ENCODE data around the gene FURIN. TPM values are rescaled to one million over a fixed set of nuclear protein-coding genes. Genes with fewer than 3 reads are reported as not detected.

FURIN gene
- total RNA-seq, 5 donors from 2014 or later (not counting 1 experiment from before 2014, with no cell fraction given), result 52.8 to 74.0 (median 61.4) TPM

- Mint-ChIP-seq H3K27ac (peak overlapping the region; percentile 90), H3K27me3 (no peaks in the 10 kb centered on the region)
Measured at GRCh38 chr15:90901175-90902039, 33.0 kb downstream of the FURIN start.

GRCh38 chr15:90902040-90902839 lies 33.9 kb downstream of the FURIN start:
- Mint-ChIP-seq H3K4me3 (peak overlapping the region; percentile 82 to 88 (median 82)), H3K4me1 (peaks cover 24 to 27% (median 27%) of the 10 kb centered on the region in 3 donors), H3K27me3 (no peaks in the 10 kb centered on the region), H3K27ac (peak overlapping the region; percentile 90), H3K9me3 (no peaks in the 10 kb centered on the region), H3K36me3 (peaks cover 21% of the 10 kb centered on the region)
- ATAC-seq (replicated peaks in 1 of 4), result peak; percentile 77 to 80 (median 77)
- ChIA-PET POLR2A (interaction anchor here (0.5 to 0.8 kb wide), 4 partner anchors 32 to 669 kb away, joined by 3 to 6 read pairs (median 4); partner anchors contain the start of genes CIB1 (in 1 of the 2) and GDPGP1 (in 1 of the 2)), CTCF (interaction anchor here (0.5 to 4.7 kb wide), 11 partner anchors 16 to 836 kb away, joined by 3 to 78 read pairs (median 3); partner anchors contain the start of genes HDDC3 (in 1 of the 2) and UNC45A (in 1 of the 2))
- Histone ChIP-seq H3K4me1 (ENCODE audit: control insufficient read depth in 1 of 2, extremely low read depth in 1 of 2, insufficient read depth in 2 of 2, low read length in 2 of 2) (peaks cover 3 to 19% of the 10 kb centered on the region in 2 experiments), H3K4me3 (ENCODE audit: control insufficient read depth in 1 of 2, extremely low read depth in 1 of 2, low read length in 1 of 2) (peak overlapping the region; percentile 78 to 86), H3K27ac (ENCODE audit: low read length) (peak overlapping the region; percentile 77), H3K9me3 (no peaks in the 10 kb centered on the region), H3K36me3 (ENCODE audit: control insufficient read depth in 2 of 2, extremely low read depth in 1 of 2, insufficient read depth in 1 of 2, low read length in 1 of 2) (peaks cover 14 to 24% of the 10 kb centered on the region in 2 donors), H3K27me3 (replicated peaks in 1 of 2; ENCODE audit: control insufficient read depth in 2 of 2, extremely low read depth in 1 of 2, insufficient read depth in 2 of 2, low read length in 1 of 2) (no peaks in the 10 kb centered on the region)
- peak; percentile 31 to 83 (median 56) for DNase-seq
- under 1% methylated on average over 71 of the region's 71 CpGs for WGBS (ENCODE audit: insufficient coverage)

More at GRCh38 chr15:90901175-90902039, 33.0 kb downstream of the FURIN start:
- Mint-ChIP-seq H3K4me3 (peak overlapping the region; percentile 82 to 88 (median 82)), H3K36me3 (peaks cover 14% of the 10 kb centered on the region), H3K4me1 (peaks cover 24 to 27% (median 27%) of the 10 kb centered on the region in 3 donors), H3K9me3 (no peaks in the 10 kb centered on the region)
- WGBS (ENCODE audit: insufficient coverage), result 82% methylated on average over 2 of the region's 14 CpGs
- ATAC-seq (replicated peaks in 1 of 4) (no peak), DNase-seq (no peak)
- POLR2A ChIA-PET, result interaction anchor here in 1 of 2 donors (0.5 kb wide), 1 partner anchor 71 kb away, joined by 6 read pairs; no protein-coding TSS in a partner anchor
- no peaks in the 10 kb centered on the region for H3K9me3 ChIP-seq
- peak overlapping the region; percentile 77 for H3K27ac ChIP-seq (ENCODE audit: low read length)
- H3K27me3 ChIP-seq (replicated peaks in 1 of 2; ENCODE audit: control insufficient read depth in 2 of 2, extremely low read depth in 1 of 2, insufficient read depth in 2 of 2, low read length in 1 of 2), result no peaks in the 10 kb centered on the region
- CTCF ChIA-PET, result interaction anchor here (0.7 to 4.7 kb wide), 8 partner anchors 16 to 371 kb away, joined by 3 to 78 read pairs (median 3); partner anchors contain the start of genes HDDC3 (in 1 of the 2) and UNC45A (in 1 of the 2)
- peaks cover 10 to 15% of the 10 kb centered on the region in 2 donors for H3K36me3 ChIP-seq (ENCODE audit: control insufficient read depth in 2 of 2, extremely low read depth in 1 of 2, insufficient read depth in 1 of 2, low read length in 1 of 2)
- no peak overlapping the region for H3K4me3 ChIP-seq (ENCODE audit: control insufficient read depth in 1 of 2, extremely low read depth in 1 of 2, low read length in 1 of 2)
- peaks cover 3 to 19% of the 10 kb centered on the region in 2 experiments for H3K4me1 ChIP-seq (ENCODE audit: control insufficient read depth in 1 of 2, extremely low read depth in 1 of 2, insufficient read depth in 2 of 2, low read length in 2 of 2)

GRCh38 chr15:90902840-90903732 lies 34.7 kb downstream of the FURIN start, which contains the start of gene MAN2A2:
Gene MAN2A2, plus strand, starts transcription at chr15:90903302. Its CDS starts 906 bp downstream, at chr15:90904208.
- DNase-seq (peak; percentile 28 to 80 (median 59)), ATAC-seq (replicated peaks in 1 of 4) (peak; percentile 64 to 70 (median 68))
- peaks cover 24 to 27% (median 27%) of the 10 kb centered on the region in 3 donors for H3K4me1 Mint-ChIP-seq
- H3K4me3 Mint-ChIP-seq, result peak within 1 kb of the TSS; percentile 82 to 88 (median 87)
- H3K27me3 ChIP-seq (replicated peaks in 1 of 2; ENCODE audit: control insufficient read depth in 2 of 2, extremely low read depth in 1 of 2, insufficient read depth in 2 of 2, low read length in 1 of 2), result no peaks in the 10 kb centered on the region
- H3K27me3 Mint-ChIP-seq, result no peaks in the 10 kb centered on the region
- no peaks in the 10 kb centered on the region for H3K9me3 ChIP-seq
- CTCF ChIA-PET, result interaction anchor here (0.5 to 4.7 kb wide), 8 partner anchors 20 to 837 kb away, joined by 3 to 78 read pairs (median 4); partner anchors contain the start of genes HDDC3 (in 2 of the 2) and UNC45A (in 1 of the 2)
- peak within 1 kb of the TSS; percentile 80 to 86 for H3K4me3 ChIP-seq (ENCODE audit: control insufficient read depth in 1 of 2, extremely low read depth in 1 of 2, low read length in 1 of 2)
- peaks cover 18 to 32% of the 10 kb centered on the region in 2 donors for H3K36me3 ChIP-seq (ENCODE audit: control insufficient read depth in 2 of 2, extremely low read depth in 1 of 2, insufficient read depth in 1 of 2, low read length in 1 of 2)
- H3K4me1 ChIP-seq (ENCODE audit: control insufficient read depth in 1 of 2, extremely low read depth in 1 of 2, insufficient read depth in 2 of 2, low read length in 2 of 2), result peaks cover 3 to 19% of the 10 kb centered on the region in 2 experiments
- POLR2A ChIA-PET, result interaction anchor here (0.5 to 1.0 kb wide), 9 partner anchors 17 to 869 kb away, joined by 3 to 8 read pairs (median 4); partner anchors contain the start of genes CIB1 (in 1 of the 2) and RCCD1 (in 1 of the 2)
- WGBS (ENCODE audit: insufficient coverage), result under 1% methylated on average over 77 of the region's 81 CpGs
- H3K27ac ChIP-seq (ENCODE audit: low read length), result peak within 1 kb of the TSS; percentile 84
- H3K9me3 Mint-ChIP-seq, result no peaks in the 10 kb centered on the region
- peaks cover 29% of the 10 kb centered on the region for H3K36me3 Mint-ChIP-seq
- peak within 1 kb of the TSS; percentile 90 for H3K27ac Mint-ChIP-seq

GRCh38 chr15:90903733-90904536 lies 35.5 kb downstream of the FURIN start:
- peaks cover 18 to 36% of the 10 kb centered on the region in 2 donors for H3K36me3 ChIP-seq (ENCODE audit: control insufficient read depth in 2 of 2, extremely low read depth in 1 of 2, insufficient read depth in 1 of 2, low read length in 1 of 2)
- DNase-seq, result no peak
- Mint-ChIP-seq H3K27me3 (no peaks in the 10 kb centered on the region), H3K27ac (peak overlapping the region; percentile 76 to 85), H3K4me3 (peak overlapping the region; percentile 79 to 87 (median 79)), H3K9me3 (no peaks in the 10 kb centered on the region), H3K36me3 (peaks cover 29% of the 10 kb centered on the region), H3K4me1 (peaks cover 24 to 27% (median 27%) of the 10 kb centered on the region in 3 donors)
- H3K4me1 ChIP-seq (ENCODE audit: control insufficient read depth in 1 of 2, extremely low read depth in 1 of 2, insufficient read depth in 2 of 2, low read length in 2 of 2), result peaks cover 3 to 19% of the 10 kb centered on the region in 2 experiments
- H3K27me3 ChIP-seq (replicated peaks in 1 of 2; ENCODE audit: control insufficient read depth in 2 of 2, extremely low read depth in 1 of 2, insufficient read depth in 2 of 2, low read length in 1 of 2), result no peaks in the 10 kb centered on the region
- no peaks in the 10 kb centered on the region for H3K9me3 ChIP-seq
- no peak for ATAC-seq (replicated peaks in 1 of 4)
- peak overlapping the region; percentile 84 for H3K27ac ChIP-seq (ENCODE audit: low read length)
- CTCF ChIA-PET, result interaction anchor here (0.6 to 4.7 kb wide), 6 partner anchors 25 to 423 kb away, joined by 3 to 78 read pairs (median 5); partner anchors contain the start of genes HDDC3 (in 2 of the 2) and UNC45A (in 1 of the 2)
- POLR2A ChIA-PET, result interaction anchor here (0.5 to 1.0 kb wide), 7 partner anchors 18 to 870 kb away, joined by 3 to 10 read pairs (median 4); partner anchors contain the start of gene RCCD1 (in 1 of the 2)
- peak overlapping the region; percentile 77 to 80 for H3K4me3 ChIP-seq (ENCODE audit: control insufficient read depth in 1 of 2, extremely low read depth in 1 of 2, low read length in 1 of 2)
- 71% methylated on average over 5 of the region's 18 CpGs for WGBS (ENCODE audit: insufficient coverage)
